Astrocyte (in vitro differentiated cells and primary cell): ENCODE measurements around the gene PPL.

ENCODE experiments used
- CTCF ChIP-seq: IDR thresholded peaks from 2 replicates; pipeline ENCODE4 v1.5.1; 2011; ENCODE audit warnings: low read depth, mild to moderate bottlenecking, inconsistent platforms, low read length, moderate library complexity; ENCODE audit not compliant: insufficient read depth
- EZH2 ChIP-seq: IDR thresholded peaks from 2 replicates; pipeline ENCODE4 v1.6.1; 2012; ENCODE audit warnings: mild to moderate bottlenecking, low read length, inconsistent platforms; ENCODE audit not compliant: insufficient read depth

- TF ChIP-seq CTCF = no peak
- no peak for TF ChIP-seq EZH2
Observed at GRCh38 chr16:4962716-4963115, 25.8 kb upstream of the PPL start.
